ENCODE data around the gene SIRT4. TPM values are rescaled to one million over a fixed set of nuclear protein-coding genes. Genes with fewer than 3 reads are reported as not detected.

Gene SIRT4
- polyA plus RNA-seq, 3 donors = 0.30 to 0.72 (median 0.53) TPM

GRCh38 chr12:120292411-120292660 is 9.8 kb upstream of the SIRT4 start:
- no peak overlapping the region for H3K4me3 Mint-ChIP-seq

GRCh38 chr12:120292661-120293531 is 9.2 kb upstream of the SIRT4 start, which contains the start of gene RNU4-1:
TSS of gene RNU4-1 (minus strand) at chr12:120293237.
- TF ChIP-seq CTCF (IDR thresholded peaks at IDR 0.05) = no peak

More at GRCh38 chr12:120292411-120292660, 9.8 kb upstream of the SIRT4 start:
- peak overlapping the region; percentile 98 to 100 for H3K27ac ChIP-seq (ENCODE audit: low read depth in 1 of 2, low read length in 2 of 2)
- no peaks in the 10 kb centered on the region for H4K20me1 ChIP-seq (ENCODE audit: insufficient read depth, low read length)
- H3K4me3 ChIP-seq (replicated peaks in 1 of 3; ENCODE audit: low read depth in 2 of 3, low read length in 3 of 3) = peak overlapping the region; percentile 63 to 79 (median 65)
- peak in 1 of 3 donors; percentile 1 for DNase-seq
- no peak for TF ChIP-seq CTCF (IDR thresholded peaks at IDR 0.05)
- Mint-ChIP-seq H3K27me3 (ENCODE audit: low read depth in 3 of 3) (peaks cover 2 to 3% (median 2%) of the 10 kb centered on the region in 3 donors), H3K27ac (no peak overlapping the region), H3K36me3 (no peaks in the 10 kb centered on the region), H3K9me3 (no peaks in the 10 kb centered on the region), H3K4me1 (no peaks in the 10 kb centered on the region)
- peak overlapping the region; percentile 79 for H3K4me2 ChIP-seq (replicated peaks; ENCODE audit: extremely low read depth, low read length, poor library complexity, severe bottlenecking)
- 0% methylated on average over 16 of the region's 17 CpGs for WGBS (ENCODE audit: insufficient coverage)
- no peaks in the 10 kb centered on the region for H3K27me3 ChIP-seq (ENCODE audit: control insufficient read depth in 2 of 2, insufficient read depth in 2 of 2, low read length in 2 of 2)
- no peaks in the 10 kb centered on the region for H3K9me3 ChIP-seq (replicated peaks in 1 of 2; ENCODE audit: control insufficient read depth in 1 of 2, insufficient read depth in 1 of 2, low read length in 2 of 2)
- no peaks in the 10 kb centered on the region for H3K36me3 ChIP-seq (replicated peaks in 1 of 2; ENCODE audit: control insufficient read depth in 1 of 2, insufficient read depth in 2 of 2, low read length in 2 of 2)
- H3K79me2 ChIP-seq (ENCODE audit: insufficient read depth, low read length) = no peaks in the 10 kb centered on the region
- H3K4me1 ChIP-seq (ENCODE audit: control insufficient read depth in 1 of 2, insufficient read depth in 2 of 2, low read length in 2 of 2) = peaks cover 27 to 38% of the 10 kb centered on the region in 2 donors
- H3K9ac ChIP-seq (ENCODE audit: insufficient read depth, low read length, poor library complexity, severe bottlenecking) = peak overlapping the region; percentile 91
- H2AFZ ChIP-seq (ENCODE audit: insufficient read depth, low read depth, low read length, poor library complexity, severe bottlenecking) = peak overlapping the region; percentile 61
- intact Hi-C loops (cut with micrococcal nuclease) = no loop called here

More at GRCh38 chr12:120292661-120293531, 9.2 kb upstream of the SIRT4 start, which contains the start of gene RNU4-1:
- H3K4me3 ChIP-seq (replicated peaks in 1 of 3; ENCODE audit: low read depth in 2 of 3, low read length in 3 of 3) = peak within 1 kb of the TSS; percentile 63 to 79 (median 65)
- no peaks in the 10 kb centered on the region for H3K27me3 ChIP-seq (ENCODE audit: control insufficient read depth in 2 of 2, insufficient read depth in 2 of 2, low read length in 2 of 2)
- WGBS (ENCODE audit: insufficient coverage) = 0% methylated on average over 17 of the region's 29 CpGs
- H3K27ac ChIP-seq (ENCODE audit: low read depth in 1 of 2, low read length in 2 of 2) = peak within 1 kb of the TSS; percentile 98 to 100
- H3K4me3 Mint-ChIP-seq = no peak within 1 kb of the TSS
- H3K36me3 ChIP-seq (replicated peaks in 1 of 2; ENCODE audit: control insufficient read depth in 1 of 2, insufficient read depth in 2 of 2, low read length in 2 of 2) = no peaks in the 10 kb centered on the region
- no peaks in the 10 kb centered on the region for H3K36me3 Mint-ChIP-seq
- DNase-seq = peak; percentile 83 to 89 (median 84)
- peak within 1 kb of the TSS; percentile 79 for H3K4me2 ChIP-seq (replicated peaks; ENCODE audit: extremely low read depth, low read length, poor library complexity, severe bottlenecking)
- peaks cover 27 to 38% of the 10 kb centered on the region in 2 donors for H3K4me1 ChIP-seq (ENCODE audit: control insufficient read depth in 1 of 2, insufficient read depth in 2 of 2, low read length in 2 of 2)
- H4K20me1 ChIP-seq (ENCODE audit: insufficient read depth, low read length) = no peaks in the 10 kb centered on the region
- peak within 1 kb of the TSS; percentile 61 for H2AFZ ChIP-seq (ENCODE audit: insufficient read depth, low read depth, low read length, poor library complexity, severe bottlenecking)
- H3K27ac Mint-ChIP-seq = no peak within 1 kb of the TSS
- peaks cover 0 to 2% (median 0%) of the 10 kb centered on the region in 3 donors for H3K27me3 Mint-ChIP-seq (ENCODE audit: low read depth in 3 of 3)
- peak within 1 kb of the TSS; percentile 91 for H3K9ac ChIP-seq (ENCODE audit: insufficient read depth, low read length, poor library complexity, severe bottlenecking)
- no peaks in the 10 kb centered on the region for H3K9me3 ChIP-seq (replicated peaks in 1 of 2; ENCODE audit: control insufficient read depth in 1 of 2, insufficient read depth in 1 of 2, low read length in 2 of 2)
- H3K79me2 ChIP-seq (ENCODE audit: insufficient read depth, low read length) = no peaks in the 10 kb centered on the region
- no peaks in the 10 kb centered on the region for H3K9me3 Mint-ChIP-seq
- intact Hi-C loops (cut with micrococcal nuclease) = loop anchor here in 1 of 2 donors (1.0 kb wide), 1 partner anchor 24 kb away; no protein-coding TSS in a partner anchor
- H3K4me1 Mint-ChIP-seq = no peaks in the 10 kb centered on the region

Data from CD14-positive monocyte (primary cell).